Measurements from ENCODE around the gene DEFB129.
"Not testable (repeated sequence)": the region's sequence is repeated elsewhere in the genome, so short reads cannot be mapped to it uniquely, and the experiment has no call there.

DEFB129 gene, protein sequence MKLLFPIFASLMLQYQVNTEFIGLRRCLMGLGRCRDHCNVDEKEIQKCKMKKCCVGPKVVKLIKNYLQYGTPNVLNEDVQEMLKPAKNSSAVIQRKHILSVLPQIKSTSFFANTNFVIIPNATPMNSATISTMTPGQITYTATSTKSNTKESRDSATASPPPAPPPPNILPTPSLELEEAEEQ

DNA sequence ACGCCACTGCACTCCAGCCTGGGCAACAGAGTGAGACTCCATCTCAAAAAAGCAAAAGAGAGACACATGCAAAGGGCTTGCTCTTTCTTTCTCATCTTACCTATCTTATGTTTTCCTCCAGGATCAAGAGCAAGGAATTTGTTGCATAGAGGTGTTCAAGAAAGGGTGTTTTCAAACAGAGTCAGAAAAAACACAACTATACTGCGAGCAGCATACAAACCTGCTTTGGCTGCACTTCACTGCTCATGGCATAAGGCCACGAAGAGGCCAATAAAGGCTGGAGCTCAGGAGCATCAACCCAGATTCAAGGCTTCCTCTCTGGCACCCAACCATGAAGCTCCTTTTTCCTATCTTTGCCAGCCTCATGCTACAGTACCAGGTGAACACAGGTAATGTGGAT lies at the start of gene DEFB129:
DEFB129 (plus strand) TSS at position 301 of the 400 bp plus-strand sequence; CDS start at position 332, 31 bp downstream.
- no peak for TF ChIP-seq ZNF274 (IDR thresholded peaks at IDR 0.05; ENCODE audit: low read depth, low read length)
- H3K4me3 ChIP-seq (ENCODE audit: low read length): no peak within 1 kb of the TSS

DNA sequence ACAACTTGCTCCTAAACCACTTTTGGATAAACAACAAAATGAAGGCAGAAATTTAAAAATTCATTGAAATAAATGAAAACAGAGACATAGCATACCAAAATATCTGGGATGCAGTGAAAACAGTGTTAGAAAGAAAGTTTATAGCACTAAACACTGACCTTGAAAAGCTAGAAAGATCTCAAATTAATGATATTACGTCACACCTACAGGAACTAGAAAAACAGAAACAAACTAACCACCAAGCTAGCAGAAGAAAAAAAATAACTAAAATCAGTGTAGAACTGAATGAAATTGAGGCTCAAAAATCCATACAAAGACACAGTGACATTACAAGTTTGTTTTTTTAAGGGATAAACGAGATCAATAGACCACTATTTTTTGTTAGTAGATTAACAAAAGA lies 42.8 kb upstream of the DEFB129 start:
- TF ChIP-seq ZNF274 (IDR thresholded peaks at IDR 0.05; ENCODE audit: low read depth, low read length): no peak
- H3K4me3 ChIP-seq (ENCODE audit: low read length): no peak overlapping the region

GRCh38 chr20:187733-188132 lies 39.3 kb upstream of the DEFB129 start:
- no peak overlapping the region for H3K4me3 ChIP-seq (ENCODE audit: low read length)
- TF ChIP-seq ZNF274 (IDR thresholded peaks at IDR 0.05; ENCODE audit: low read depth, low read length): no peak

DNA sequence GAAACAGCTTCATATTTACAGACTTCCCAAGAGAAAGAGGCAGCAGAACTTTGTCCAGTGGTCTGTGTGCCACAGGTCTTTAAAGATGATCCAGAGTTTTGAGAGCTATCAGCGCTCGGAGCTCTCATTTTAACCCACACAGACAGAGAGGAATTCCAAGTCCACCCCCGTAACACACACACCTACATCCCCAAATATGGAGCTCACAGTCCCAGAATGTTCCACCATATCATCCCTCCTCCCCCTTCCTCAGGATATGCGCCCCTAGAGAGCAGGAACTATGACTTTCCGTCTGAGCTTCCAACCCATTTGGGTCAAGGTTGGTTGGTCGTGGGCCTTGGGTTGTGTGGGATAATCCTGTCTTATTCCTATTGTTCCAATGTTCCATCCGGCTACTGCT lies 37.4 kb upstream of the DEFB129 start, which contains the start of gene DEFB128:
DEFB128 (minus strand) TSS at position 101 of the 400 bp plus-strand sequence; CDS start at position 13, 88 bp downstream.
- TF ChIP-seq ZNF274 (IDR thresholded peaks at IDR 0.05; ENCODE audit: low read depth, low read length): no peak
- H3K4me3 ChIP-seq (ENCODE audit: low read length): no peak within 1 kb of the TSS

GRCh38 chr20:198225-198624 lies 28.8 kb upstream of the DEFB129 start:
- TF ChIP-seq ZNF274 (IDR thresholded peaks at IDR 0.05; ENCODE audit: low read depth, low read length): no peak

DNA sequence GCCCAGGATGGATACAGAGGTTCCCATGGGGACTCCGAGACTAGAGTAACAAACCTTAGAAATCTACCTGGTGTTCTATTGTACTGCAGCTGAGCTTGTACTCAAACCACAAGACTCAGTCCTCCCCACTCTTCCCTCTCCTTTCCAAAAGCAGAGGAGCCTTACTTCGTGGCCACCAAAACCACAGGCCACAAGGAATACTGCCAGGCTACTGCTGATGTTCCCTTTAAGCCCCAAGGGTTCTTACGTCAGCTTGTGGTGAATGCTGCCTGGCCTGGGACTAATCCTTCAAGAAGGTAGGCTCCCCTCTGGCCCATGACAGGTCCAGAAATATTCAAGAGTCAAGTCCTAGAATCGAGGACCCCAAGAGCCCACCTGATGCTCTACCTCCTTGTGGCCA lies 27.1 kb upstream of the DEFB129 start:
- no peak for TF ChIP-seq ZNF274 (IDR thresholded peaks at IDR 0.05; ENCODE audit: low read depth, low read length)
- no peak overlapping the region for H3K4me3 ChIP-seq (ENCODE audit: low read length)

More at GRCh38 chr20:198225-198624, 28.8 kb upstream of the DEFB129 start:
- no peak overlapping the region for H3K4me3 ChIP-seq (ENCODE audit: low read length)

- H3K4me3 ChIP-seq (ENCODE audit: low read length): not testable (repeated sequence)
Observed at GRCh38 chr20:203630-204029, 23.4 kb upstream of the DEFB129 start.

GRCh38 chr20:208942-209566 lies 18.0 kb upstream of the DEFB129 start:
- TF ChIP-seq ZNF274 (IDR thresholded peaks at IDR 0.05; ENCODE audit: low read depth, low read length): no peak
- H3K4me3 ChIP-seq (ENCODE audit: low read length): no peak overlapping the region

GRCh38 chr20:210809-211502 lies 16.1 kb upstream of the DEFB129 start:
- H3K4me3 ChIP-seq (ENCODE audit: low read length): no peak overlapping the region
- no peak for TF ChIP-seq ZNF274 (IDR thresholded peaks at IDR 0.05; ENCODE audit: low read depth, low read length)

- H3K4me3 ChIP-seq (ENCODE audit: low read length): no peak overlapping the region
- TF ChIP-seq ZNF274 (IDR thresholded peaks at IDR 0.05; ENCODE audit: low read depth, low read length): no peak
Observed at GRCh38 chr20:214383-214782, 12.7 kb upstream of the DEFB129 start.

GRCh38 chr20:215796-216195 lies 11.3 kb upstream of the DEFB129 start:
- TF ChIP-seq ZNF274 (IDR thresholded peaks at IDR 0.05; ENCODE audit: low read depth, low read length): no peak
- H3K4me3 ChIP-seq (ENCODE audit: low read length): no peak overlapping the region

DNA sequence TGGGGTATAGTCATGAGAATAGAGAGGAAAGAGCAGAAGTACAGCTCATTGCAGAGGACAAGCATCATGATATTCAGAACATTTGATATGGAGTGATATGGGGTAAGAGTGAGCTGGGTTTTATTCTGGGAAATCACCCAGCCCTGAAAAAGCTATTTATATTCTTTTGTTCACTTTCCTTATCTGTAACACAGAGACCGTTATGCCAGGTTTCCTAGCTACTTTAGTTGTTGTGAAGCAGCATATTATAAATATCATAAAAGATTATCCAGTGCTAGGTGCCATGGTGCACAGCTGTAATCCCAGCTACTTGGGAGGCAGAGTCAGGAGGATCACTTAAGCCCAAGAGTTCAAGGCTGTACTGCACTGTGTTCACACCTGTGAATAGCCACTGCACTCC lies 9.8 kb upstream of the DEFB129 start:
- no peak for TF ChIP-seq ZNF274 (IDR thresholded peaks at IDR 0.05; ENCODE audit: low read depth, low read length)
- no peak overlapping the region for H3K4me3 ChIP-seq (ENCODE audit: low read length)

DNA sequence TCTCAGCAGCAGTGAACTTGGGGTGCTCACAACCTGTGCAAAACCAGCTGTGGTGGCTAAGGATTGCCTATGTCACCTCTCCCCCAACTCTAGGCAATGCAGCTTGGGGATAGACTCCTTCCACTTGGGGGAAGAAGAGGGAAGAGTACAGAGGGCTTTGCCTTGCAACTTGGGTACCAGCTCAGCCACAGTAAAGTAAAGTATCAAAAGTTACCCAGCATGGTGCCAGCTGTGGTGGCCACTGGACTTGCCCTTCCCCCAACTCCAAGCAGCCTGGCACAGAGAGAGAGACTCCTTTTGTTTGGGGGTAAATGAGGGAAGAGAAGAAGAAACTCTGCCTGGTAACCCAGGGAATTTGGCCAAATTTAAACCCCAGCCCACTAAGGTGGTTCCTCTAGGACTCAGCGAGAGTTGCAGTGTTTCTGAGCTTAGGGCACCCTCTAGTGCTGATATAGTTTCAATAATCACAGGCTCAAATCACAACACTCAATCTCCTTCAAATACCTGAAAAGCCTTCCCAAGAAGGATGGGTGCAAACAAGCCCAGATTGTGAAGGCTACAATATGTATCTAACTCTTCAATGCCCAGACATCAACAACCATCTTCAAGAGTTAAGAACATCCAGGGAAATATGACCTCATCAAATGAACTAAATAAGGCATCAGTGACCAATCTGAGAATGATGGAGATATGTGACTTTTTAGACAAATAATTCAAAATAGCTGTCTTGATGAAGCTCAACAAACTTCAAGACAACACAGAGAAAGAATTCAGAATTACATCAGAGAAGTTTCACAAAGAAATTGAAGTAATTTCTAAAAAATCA lies 7.6 kb upstream of the DEFB129 start:
- no peak overlapping the region for H3K4me3 ChIP-seq (ENCODE audit: low read length)
- TF ChIP-seq ZNF274 (IDR thresholded peaks at IDR 0.05; ENCODE audit: low read depth, low read length): no peak

DNA sequence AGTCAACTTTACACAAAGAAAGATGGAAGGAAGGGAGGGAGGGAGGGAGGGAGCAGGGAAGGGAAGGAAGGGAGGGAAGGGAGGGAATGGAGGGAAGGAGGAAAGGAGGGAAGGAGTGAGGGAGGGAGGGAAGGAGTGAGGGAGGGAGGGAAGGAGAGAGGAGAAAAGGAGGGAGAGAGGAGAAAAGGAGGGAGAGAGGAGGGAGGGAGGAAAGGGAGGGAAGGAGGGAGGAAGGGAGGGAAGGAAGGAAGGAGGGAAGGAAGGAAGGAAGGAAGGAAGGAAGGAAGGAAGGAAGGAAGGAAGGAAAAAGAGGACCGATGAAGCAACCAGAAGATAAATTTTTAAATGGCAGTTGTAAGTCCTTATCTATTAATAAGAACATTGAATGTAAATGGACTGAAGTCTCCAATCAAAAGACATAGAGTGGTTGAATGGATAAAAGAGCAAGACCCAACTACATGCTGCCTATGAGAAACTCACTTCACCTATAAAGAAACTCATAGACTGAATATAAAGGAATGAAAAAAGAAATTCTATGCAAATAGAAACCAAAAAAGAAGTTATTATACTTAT lies 5.7 kb upstream of the DEFB129 start:
- no peak overlapping the region for H3K4me3 ChIP-seq (ENCODE audit: low read length)
- TF ChIP-seq ZNF274 (IDR thresholded peaks at IDR 0.05; ENCODE audit: low read depth, low read length): no peak

- H3K4me3 ChIP-seq (ENCODE audit: low read length): not testable (repeated sequence)
Observed at GRCh38 chr20:225879-226278, 1.2 kb upstream of the DEFB129 start.

All from GM08714 (cell line).